Mammary epithelial cell (primary cell): ENCODE data around the gene RBM18.

Source experiments
- EZH2 ChIP-seq: IDR thresholded peaks from 2 replicates; pipeline ENCODE4 v1.6.1; 2012; ENCODE audit warnings: low read length, inconsistent platforms, borderline replicate concordance
- TF ChIP-seq, protein P1 (sequence below), 2 donors: IDR thresholded peaks in 1 of 2; conservative IDR thresholded peaks in 1 of 2; 2 replicates each; pipeline ENCODE4 v1.5.1; 2011 to 2012; ENCODE audit warnings: inconsistent platforms in 2 of 2, low read length in 2 of 2, mild to moderate bottlenecking in 2 of 2, control low read depth in 1 of 2, low read depth in 1 of 2; ENCODE audit not compliant: insufficient read depth in 1 of 2; ENCODE audit errors: extremely low read depth in 1 of 2

- TF ChIP-seq EZH2: no peak
- TF ChIP-seq, protein P1, sequence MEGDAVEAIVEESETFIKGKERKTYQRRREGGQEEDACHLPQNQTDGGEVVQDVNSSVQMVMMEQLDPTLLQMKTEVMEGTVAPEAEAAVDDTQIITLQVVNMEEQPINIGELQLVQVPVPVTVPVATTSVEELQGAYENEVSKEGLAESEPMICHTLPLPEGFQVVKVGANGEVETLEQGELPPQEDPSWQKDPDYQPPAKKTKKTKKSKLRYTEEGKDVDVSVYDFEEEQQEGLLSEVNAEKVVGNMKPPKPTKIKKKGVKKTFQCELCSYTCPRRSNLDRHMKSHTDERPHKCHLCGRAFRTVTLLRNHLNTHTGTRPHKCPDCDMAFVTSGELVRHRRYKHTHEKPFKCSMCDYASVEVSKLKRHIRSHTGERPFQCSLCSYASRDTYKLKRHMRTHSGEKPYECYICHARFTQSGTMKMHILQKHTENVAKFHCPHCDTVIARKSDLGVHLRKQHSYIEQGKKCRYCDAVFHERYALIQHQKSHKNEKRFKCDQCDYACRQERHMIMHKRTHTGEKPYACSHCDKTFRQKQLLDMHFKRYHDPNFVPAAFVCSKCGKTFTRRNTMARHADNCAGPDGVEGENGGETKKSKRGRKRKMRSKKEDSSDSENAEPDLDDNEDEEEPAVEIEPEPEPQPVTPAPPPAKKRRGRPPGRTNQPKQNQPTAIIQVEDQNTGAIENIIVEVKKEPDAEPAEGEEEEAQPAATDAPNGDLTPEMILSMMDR (conservative IDR thresholded peaks at IDR 0.05 in 1 of 2, IDR thresholded peaks at IDR 0.05 in 1 of 2; ENCODE audit: extremely low read depth in 1 of 2, insufficient read depth in 1 of 2, low read depth in 1 of 2, low read length in 2 of 2): no peak
Observed at GRCh38 chr9:122216798-122217418, 47.7 kb downstream of the RBM18 start.
